Suprapubic skin (tissue), 4 donors: ENCODE data around the gene MLEC.

Experiments
- POLR2A ChIP-seq, 2 donors: fragments of 450-650 bp; IDR thresholded peaks; one replicate each; pipeline ENCODE4 v1.6.1; 2017; ENCODE audit warnings: antibody characterized with exemption in 2 of 2, mild to moderate bottlenecking in 2 of 2, moderate library complexity in 2 of 2
- POLR2AphosphoS5 ChIP-seq, 3 donors: sonication (generic); formaldehyde crosslinking; IDR thresholded peaks; one replicate each; pipeline ENCODE4 v1.6.1; 2017; ENCODE audit warnings: antibody characterized with exemption in 3 of 3

GRCh38 chr12:120735181-120735580 lies 48.2 kb downstream of the MLEC start:
- no peak for TF ChIP-seq POLR2AphosphoS5 (IDR thresholded peaks at IDR 0.05)
- TF ChIP-seq POLR2A (IDR thresholded peaks at IDR 0.05), result no peak
